ENCODE data around the gene PITX2.

PITX2 gene

DNA sequence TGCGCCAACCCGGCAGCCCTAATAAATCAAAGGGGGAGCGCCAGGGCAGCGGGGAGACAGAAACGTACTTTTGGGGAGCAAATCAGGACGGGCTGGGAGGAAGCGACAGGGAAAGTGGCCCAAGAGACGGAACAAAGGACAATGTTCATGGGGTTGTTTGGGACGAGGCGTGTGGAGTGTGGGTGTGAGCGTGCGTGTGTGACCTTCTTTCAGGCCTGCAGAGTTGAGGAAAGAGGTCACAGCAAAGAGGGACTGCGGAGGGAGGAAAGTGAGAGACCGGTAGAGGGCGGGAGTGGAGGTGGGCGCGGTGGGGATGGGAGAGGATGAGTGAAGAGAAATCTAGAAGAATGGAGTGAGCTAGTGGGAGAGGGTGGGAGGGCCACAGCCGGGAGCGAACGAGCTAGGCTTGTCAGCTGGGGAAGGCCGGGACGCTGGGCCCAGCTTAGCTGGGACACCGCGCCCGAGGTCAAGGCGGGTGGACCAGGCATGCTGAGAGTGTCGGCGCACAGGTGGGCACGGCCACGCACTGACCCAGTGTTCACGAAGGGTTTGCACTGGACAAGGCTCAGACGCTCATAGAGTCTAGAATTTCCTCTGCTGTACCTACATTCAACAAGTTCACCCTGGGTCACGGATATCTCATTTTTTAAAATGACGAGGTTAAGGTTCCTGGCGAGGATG is 14.7 kb upstream of the PITX2 start:
- no peak overlapping the region for H3K27ac ChIP-seq

DNA sequence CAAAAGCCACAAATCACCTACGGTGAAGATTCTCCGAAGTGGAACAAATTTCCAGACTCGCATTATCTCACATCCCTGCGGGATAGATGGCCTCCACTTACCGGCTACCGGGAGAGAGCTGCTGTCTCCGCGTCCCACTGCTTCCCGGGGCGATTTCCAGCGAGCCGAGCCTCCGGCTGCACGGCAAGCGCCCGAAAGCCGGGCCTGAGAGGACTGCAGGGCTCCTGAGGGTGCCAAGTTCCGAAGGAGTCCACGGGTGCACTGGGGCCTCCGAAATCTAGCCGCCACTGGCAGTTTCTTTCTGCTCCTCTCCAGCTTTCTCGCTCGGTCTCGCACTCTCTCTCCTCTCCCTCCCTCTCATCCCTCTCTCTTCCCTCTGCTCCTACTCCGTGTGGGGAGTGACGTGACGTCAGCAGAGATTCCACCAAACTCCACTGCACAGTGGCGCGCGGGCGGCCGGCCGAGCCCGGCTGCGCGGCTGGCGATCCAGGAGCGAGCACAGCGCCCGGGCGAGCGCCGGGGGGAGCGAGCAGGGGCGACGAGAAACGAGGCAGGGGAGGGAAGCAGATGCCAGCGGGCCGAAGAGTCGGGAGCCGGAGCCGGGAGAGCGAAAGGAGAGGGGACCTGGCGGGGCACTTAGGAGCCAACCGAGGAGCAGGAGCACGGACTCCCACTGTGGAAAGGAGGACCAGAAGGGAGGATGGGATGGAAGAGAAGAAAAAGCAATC is 14.0 kb upstream of the PITX2 start:
- Histone ChIP-seq H3K4me2 (no peak overlapping the region), H3K36me3 (no peaks in the 10 kb centered on the region; a peak in 1 of 22 replicates), H3K27ac (no peak overlapping the region), H3K9ac (no peak overlapping the region), H3K4me3 (peak overlapping the region in 2 of 10 experiments; percentile 11 to 35; a peak in 2 of 20 replicates), H3K4me1 (no peaks in the 10 kb centered on the region), H4K20me1 (peaks cover 0 to 14% (median 0%) of the 10 kb centered on the region in 11 experiments; a peak in 6 of 22 replicates), H3K9me3 (replicated peaks in 1 of 11) (peaks cover 89 to 94% (median 92%) of the 10 kb centered on the region in 11 experiments), H3K27me3 (peaks cover 100% of the 10 kb centered on the region in 11 experiments)
- no peak for TF ChIP-seq Cebpa-rat (IDR thresholded peaks at IDR 0.05)

More for the DNA sequence above, 14.7 kb upstream of the PITX2 start:
- TF ChIP-seq Cebpa-rat (IDR thresholded peaks at IDR 0.05): no peak
- Histone ChIP-seq H3K4me1 (no peaks in the 10 kb centered on the region), H4K20me1 (peaks cover 0 to 14% (median 0%) of the 10 kb centered on the region in 11 experiments; a peak in 6 of 22 replicates), H3K9ac (no peak overlapping the region), H3K4me3 (peak overlapping the region in 2 of 10 experiments; percentile 11 to 35; a peak in 2 of 20 replicates), H3K9me3 (replicated peaks in 1 of 11) (peaks cover 82 to 90% (median 85%) of the 10 kb centered on the region in 11 experiments), H3K36me3 (no peaks in the 10 kb centered on the region; a peak in 1 of 22 replicates), H3K27me3 (peaks cover 100% of the 10 kb centered on the region in 11 experiments), H3K4me2 (no peak overlapping the region)

DNA sequence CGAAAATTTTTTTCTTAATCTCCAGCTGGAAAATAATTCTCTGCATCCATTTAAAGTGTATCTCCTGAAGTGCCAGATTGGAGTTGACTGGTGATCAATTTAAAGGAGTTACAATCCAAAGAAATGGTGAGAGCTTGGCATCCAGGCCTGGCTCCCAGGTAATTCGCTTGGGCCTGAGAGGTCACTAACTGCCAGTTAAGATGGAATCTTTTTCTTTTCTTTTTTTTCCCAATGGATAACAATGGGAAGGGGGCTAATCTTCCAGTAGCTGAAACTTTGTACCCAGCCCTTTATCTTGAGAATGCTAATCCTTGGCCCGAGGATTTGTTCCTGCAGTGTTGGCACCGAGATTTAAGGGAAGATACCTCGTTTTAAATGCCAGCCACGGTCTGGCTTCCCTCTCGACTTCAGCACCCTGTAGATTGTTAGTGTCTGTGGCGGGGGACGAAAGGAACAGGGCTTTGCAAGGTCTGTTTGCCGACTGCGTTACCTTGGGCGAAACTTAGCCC is 13.3 kb upstream of the PITX2 start:
- no peak for TF ChIP-seq Cebpa-rat (IDR thresholded peaks at IDR 0.05)

GRCh38 chr4:110635163-110635865 is 12.4 kb upstream of the PITX2 start:
- no peak overlapping the region for H3K4me2 ChIP-seq
- H3K4me1 ChIP-seq: no peaks in the 10 kb centered on the region
- peaks cover 88 to 94% (median 91%) of the 10 kb centered on the region in 11 experiments for H3K9me3 ChIP-seq (replicated peaks in 1 of 11)
- H3K4me3 ChIP-seq: no peak overlapping the region
- H3K9ac ChIP-seq: no peak overlapping the region
- H4K20me1 ChIP-seq: peaks cover 0 to 14% (median 0%) of the 10 kb centered on the region in 11 experiments; a peak in 6 of 22 replicates
- no peak for TF ChIP-seq Cebpa-rat (IDR thresholded peaks at IDR 0.05)
- no peaks in the 10 kb centered on the region; a peak in 1 of 22 replicates for H3K36me3 ChIP-seq
- H3K27ac ChIP-seq: no peak overlapping the region
- peaks cover 99 to 100% (median 100%) of the 10 kb centered on the region in 11 experiments for H3K27me3 ChIP-seq

More for the DNA sequence above, 13.3 kb upstream of the PITX2 start:
- peaks cover 0 to 14% (median 0%) of the 10 kb centered on the region in 11 experiments; a peak in 6 of 22 replicates for H4K20me1 ChIP-seq
- H3K4me2 ChIP-seq: no peak overlapping the region
- no peaks in the 10 kb centered on the region for H3K4me1 ChIP-seq
- peaks cover 100% of the 10 kb centered on the region in 11 experiments for H3K27me3 ChIP-seq
- peaks cover 89 to 94% (median 91%) of the 10 kb centered on the region in 11 experiments for H3K9me3 ChIP-seq (replicated peaks in 1 of 11)
- H3K9ac ChIP-seq: no peak overlapping the region
- H3K27ac ChIP-seq: no peak overlapping the region
- H3K36me3 ChIP-seq: no peaks in the 10 kb centered on the region; a peak in 1 of 22 replicates
- 0 out of 20 replicates have a peak overlapping the region, but pooled peaks of 1 of the 10 experiments have one; percentile 35 for H3K4me3 ChIP-seq

DNA sequence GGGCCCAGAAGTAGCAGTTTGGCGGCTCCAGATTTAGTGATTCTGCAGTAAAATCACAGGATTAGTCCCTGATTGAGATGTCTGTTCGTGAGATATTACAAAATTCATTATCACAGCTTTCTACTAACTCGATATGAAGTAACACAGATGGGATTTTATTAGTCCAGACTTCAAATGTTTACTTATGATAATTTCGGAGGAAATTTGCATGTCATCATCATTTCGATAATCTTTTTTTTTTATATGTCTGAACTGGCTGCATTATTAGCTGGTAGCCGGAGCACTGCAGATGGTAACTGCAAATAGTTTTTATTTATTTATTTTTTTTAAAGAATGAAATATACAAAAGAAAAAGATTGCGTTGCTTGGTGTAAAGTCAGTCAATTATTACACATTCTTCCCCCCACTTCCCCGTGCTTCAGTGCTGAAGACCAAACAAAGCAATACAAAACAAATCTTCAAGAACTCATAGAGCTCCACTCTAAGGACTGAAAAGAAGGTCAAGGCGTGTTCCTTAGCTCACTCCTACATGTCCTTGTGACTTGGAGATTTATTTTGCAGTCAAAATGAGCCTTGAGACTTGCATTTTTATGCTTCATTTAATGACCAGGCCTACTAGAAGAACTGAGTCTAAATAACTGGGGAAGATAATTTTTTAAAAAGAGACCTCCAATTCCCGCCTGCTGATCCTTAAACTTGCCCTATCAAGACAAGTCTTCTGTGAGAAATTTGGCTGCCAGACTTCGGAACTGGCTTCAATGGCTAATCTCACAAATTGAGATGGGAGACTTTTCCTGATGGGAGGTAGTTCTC is 11.7 kb upstream of the PITX2 start:
- Histone ChIP-seq H3K9ac (no peak overlapping the region), H3K27ac (no peak overlapping the region), H3K4me2 (no peak overlapping the region), H3K4me1 (no peaks in the 10 kb centered on the region), H4K20me1 (peaks cover 0 to 14% (median 0%) of the 10 kb centered on the region in 11 experiments; a peak in 6 of 22 replicates), H3K27me3 (peaks cover 99 to 100% (median 100%) of the 10 kb centered on the region in 11 experiments), H3K36me3 (no peaks in the 10 kb centered on the region; a peak in 1 of 22 replicates), H3K9me3 (replicated peaks in 1 of 11) (peaks cover 88 to 94% (median 91%) of the 10 kb centered on the region in 11 experiments), H3K4me3 (peak overlapping the region in 2 of 10 experiments; percentile 26 to 44; a peak in 1 of 20 replicates)
- TF ChIP-seq Cebpa-rat (IDR thresholded peaks at IDR 0.05): no peak

DNA sequence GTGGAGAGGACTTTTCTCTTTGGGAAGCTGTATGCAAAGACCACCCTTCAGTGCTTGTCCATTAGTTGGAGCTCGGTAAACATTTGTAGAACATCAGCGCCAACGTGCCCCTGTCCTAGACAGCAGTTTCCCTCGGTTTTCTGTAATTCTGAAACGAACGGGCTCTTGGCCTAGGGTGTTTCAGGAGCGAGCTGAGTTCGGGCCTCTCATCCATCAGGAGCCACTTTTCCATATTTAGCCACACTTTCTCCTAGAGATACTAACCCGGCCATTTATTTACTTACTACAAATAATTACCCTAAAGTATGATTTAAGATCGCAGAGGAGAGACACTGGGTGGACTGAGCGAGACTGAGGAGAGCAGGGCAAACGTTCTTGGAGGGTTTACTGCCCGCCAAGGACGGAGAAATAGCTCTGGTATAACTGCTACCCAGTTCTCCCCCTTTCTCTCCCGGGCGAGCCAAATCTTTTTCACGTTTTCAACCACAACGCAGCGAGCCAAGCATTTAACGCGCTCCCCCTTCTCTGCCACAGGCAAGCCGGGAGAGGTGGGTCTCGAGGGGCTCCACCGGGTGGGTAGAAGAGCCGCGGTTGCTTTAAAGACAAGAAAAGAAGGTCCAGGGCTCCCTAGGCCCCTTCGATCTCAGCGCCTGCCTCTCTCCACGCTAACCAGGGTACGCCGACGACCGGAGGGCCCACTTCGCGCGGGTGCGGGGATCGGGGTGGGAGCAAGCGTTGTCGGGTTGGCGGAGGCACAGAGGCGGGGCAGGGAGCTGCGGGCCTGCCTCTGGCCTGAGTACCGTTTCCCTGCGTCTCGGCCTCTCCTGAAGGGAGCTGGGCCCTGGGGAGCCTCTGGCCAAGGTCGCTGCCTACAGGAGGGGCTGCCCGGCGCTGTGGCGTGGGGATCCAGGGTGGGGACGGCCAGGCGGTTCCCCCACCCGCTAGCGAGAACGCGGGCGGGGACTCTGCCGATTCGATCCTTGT is 10.8 kb upstream of the PITX2 start:
- H3K4me3 ChIP-seq: peak overlapping the region in 5 of 10 experiments; percentile 7 to 44 (median 26); a peak in 6 of 20 replicates

More for the DNA sequence above, 10.8 kb upstream of the PITX2 start:
- H3K4me1 ChIP-seq: no peaks in the 10 kb centered on the region
- H4K20me1 ChIP-seq: peaks cover 0 to 14% (median 0%) of the 10 kb centered on the region in 11 experiments; a peak in 6 of 22 replicates
- H3K4me2 ChIP-seq: no peak overlapping the region
- no peak for TF ChIP-seq Cebpa-rat (IDR thresholded peaks at IDR 0.05)
- H3K27me3 ChIP-seq: peaks cover 99 to 100% (median 100%) of the 10 kb centered on the region in 11 experiments
- no peak overlapping the region for H3K27ac ChIP-seq
- H3K36me3 ChIP-seq: no peaks in the 10 kb centered on the region; a peak in 1 of 22 replicates
- H3K9ac ChIP-seq: no peak overlapping the region
- H3K9me3 ChIP-seq (replicated peaks in 1 of 11): peaks cover 88 to 94% (median 91%) of the 10 kb centered on the region in 11 experiments
